K562 (cell line): Measurements from ENCODE around the gene RNF151. TPM values are rescaled to one million over a fixed set of nuclear protein-coding genes. Genes with fewer than 3 reads are reported as not detected.

Experiments used
- AFF4 ChIP-seq: sonication (generic); formaldehyde crosslinking; IDR thresholded peaks from 2 replicates; pipeline ENCODE4 v1.8.0; 2023; ENCODE audit warnings: mild to moderate bottlenecking, missing genetic modification reagents
- NCOA1 ChIP-seq: fragments of 450-650 bp; IDR thresholded peaks from 2 replicates; pipeline ENCODE4 v1.6.1; 2016; ENCODE audit warnings: low read depth
- NFATC3 ChIP-seq: fragments of 450-650 bp; IDR thresholded peaks from 2 replicates; pipeline ENCODE4 v1.6.1; 2017; ENCODE audit warnings: mild to moderate bottlenecking
- OTX1 ChIP-seq: fragments of 450-650 bp; formaldehyde crosslinking; IDR thresholded peaks from 2 replicates; pipeline ENCODE4 v1.4.0; 2022; ENCODE audit warnings: mild to moderate bottlenecking
- PBX2 ChIP-seq, 2 experiments: IDR thresholded peaks in 1 of 2; conservative IDR thresholded peaks in 1 of 2; 2 replicates each; pipeline ENCODE4 v1.6.1; 2016; ENCODE audit warnings: low read depth in 2 of 2, mild to moderate bottlenecking in 1 of 2, missing compliant biosample characterization in 1 of 2, missing genetic modification characterization in 1 of 2, moderate library complexity in 1 of 2
- PHF20 ChIP-seq: fragments of 450-650 bp; IDR thresholded peaks from 2 replicates; pipeline ENCODE4 v1.6.1; 2018; ENCODE audit not compliant: partially characterized antibody
- PTRF ChIP-seq: fragments of 450-650 bp; IDR thresholded peaks from 2 replicates; pipeline ENCODE4 v1.6.1; 2016; ENCODE audit warnings: mild to moderate bottlenecking, missing genetic modification characterization, missing compliant biosample characterization
- SNIP1 ChIP-seq: fragments of 450-650 bp; IDR thresholded peaks from 2 replicates; pipeline ENCODE4 v1.7.1; 2017; ENCODE audit warnings: low read depth, mild to moderate bottlenecking
- ZNF398 ChIP-seq: fragments of 250-450 bp; sonication (Bioruptor Pico); IDR thresholded peaks from 2 replicates; pipeline ENCODE4 v1.8.0; 2021; ENCODE audit warnings: moderate library complexity, mild to moderate bottlenecking, inconsistent platforms
- polyA plus RNA-seq, 8 experiments: library from polyadenylated mRNA; depleted of rRNA in 4 of 8; stranded (reverse) in 5 of 8; unstranded in 3 of 8; fragments of >200 nt; fragmentation: Nextera tagmentation in 2 of 8; fragmentation: Illumina TruSeq in 1 of 8; extraction: Ambion mirVana in 2 of 8; extraction: Trizol in 1 of 8; gene quantifications; 2 replicates each; pipeline versions ENCODE4 v1.2.1 to v1.2.3, GENCODE V29; 2011 to 2014; ENCODE audit warnings: inconsistent platforms in 1 of 8, missing spikeins in 1 of 8
- total RNA-seq, 7 experiments: library from RNA; depleted of rRNA in 6 of 7; stranded (reverse); fragments of >200 nt in 6 of 7; fragmentation: Illumina TruSeq in 2 of 7; extraction: Trizol in 2 of 7; gene quantifications; 2 replicates each; pipeline versions ENCODE4 v1.2.1 to v1.2.3, GENCODE V29; 2011 to 2021; ENCODE audit warnings: low replicate concordance in 1 of 7
- TF ChIP-seq, protein P1 (sequence below): fragments of 250-450 bp; sonication (Bioruptor Pico); IDR thresholded peaks from 2 replicates; pipeline ENCODE4 v1.5.0; 2021; ENCODE audit warnings: mild to moderate bottlenecking, moderate library complexity
- TF ChIP-seq, protein P2 (sequence below): IDR thresholded peaks from 2 replicates; pipeline ENCODE4 v1.6.1; 2011; ENCODE audit warnings: borderline replicate concordance, low read depth, mild to moderate bottlenecking, moderate library complexity, low read length; ENCODE audit not compliant: insufficient read depth, poor library complexity, severe bottlenecking

The RNF151 gene
- total and polyA plus RNA-seq, 9 of the 15 experiments (the other 6 are each of a cell fraction or from before 2014, with no cell fraction given), result not detected

GRCh38 chr16:1942810-1943726, 23.6 kb upstream of the RNF151 start, which contains the start of gene MSRB1 (continued):
- TF ChIP-seq, protein P1, sequence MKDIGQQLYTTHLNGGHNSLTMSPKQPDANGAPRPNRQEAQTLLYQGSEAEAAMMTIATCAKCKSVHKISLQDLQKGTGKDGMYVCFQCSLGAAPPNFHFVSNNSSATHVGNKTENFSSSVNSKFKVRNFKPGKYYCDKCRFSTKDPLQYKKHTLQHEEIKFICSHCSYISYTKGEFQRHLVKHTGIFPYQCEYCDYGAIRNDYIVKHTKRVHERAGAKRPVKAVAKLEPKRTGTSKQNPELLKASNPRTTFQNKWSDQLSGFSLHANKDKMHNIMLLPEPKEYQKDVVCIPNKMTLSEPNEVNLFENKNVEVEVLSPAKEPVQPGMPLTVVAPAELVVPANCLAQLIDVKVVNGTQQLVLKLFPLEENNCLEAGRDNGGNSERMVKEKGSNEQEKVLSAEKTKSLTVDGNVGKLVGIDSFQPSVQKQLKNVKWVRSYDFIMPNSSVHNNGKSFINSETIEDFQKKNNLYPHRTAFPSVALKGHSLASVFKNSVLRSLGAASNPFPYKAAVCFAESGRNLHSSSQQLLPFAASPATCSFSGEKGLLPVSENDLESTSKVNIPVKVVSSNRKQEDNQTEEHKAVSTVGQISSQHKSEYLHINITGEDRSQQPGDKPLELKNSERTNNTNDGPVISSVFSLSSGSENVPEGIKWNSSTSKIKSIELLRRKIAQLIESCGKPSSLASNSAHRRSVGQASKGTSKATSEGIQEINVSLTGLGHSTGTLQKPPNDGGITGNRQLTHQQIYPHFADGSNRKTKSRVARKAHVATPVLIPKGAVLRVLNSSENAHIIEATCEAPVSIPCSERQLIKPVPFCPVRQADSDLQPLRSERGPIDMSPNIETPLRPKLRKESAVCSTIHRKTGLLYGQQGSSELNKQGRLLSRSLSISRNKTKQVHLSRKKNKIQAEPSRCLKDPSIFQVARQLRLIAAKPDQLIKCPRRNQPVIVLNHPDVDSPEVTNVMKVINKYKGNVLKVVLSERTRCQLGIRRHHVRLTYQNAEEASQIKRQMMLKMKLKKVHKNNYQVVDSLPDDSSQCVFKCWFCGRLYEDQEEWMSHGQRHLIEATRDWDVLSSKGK (CRISPR knock-in tag), result no peak
- no peak for TF ChIP-seq PTRF (tag)
- TF ChIP-seq, protein P2, sequence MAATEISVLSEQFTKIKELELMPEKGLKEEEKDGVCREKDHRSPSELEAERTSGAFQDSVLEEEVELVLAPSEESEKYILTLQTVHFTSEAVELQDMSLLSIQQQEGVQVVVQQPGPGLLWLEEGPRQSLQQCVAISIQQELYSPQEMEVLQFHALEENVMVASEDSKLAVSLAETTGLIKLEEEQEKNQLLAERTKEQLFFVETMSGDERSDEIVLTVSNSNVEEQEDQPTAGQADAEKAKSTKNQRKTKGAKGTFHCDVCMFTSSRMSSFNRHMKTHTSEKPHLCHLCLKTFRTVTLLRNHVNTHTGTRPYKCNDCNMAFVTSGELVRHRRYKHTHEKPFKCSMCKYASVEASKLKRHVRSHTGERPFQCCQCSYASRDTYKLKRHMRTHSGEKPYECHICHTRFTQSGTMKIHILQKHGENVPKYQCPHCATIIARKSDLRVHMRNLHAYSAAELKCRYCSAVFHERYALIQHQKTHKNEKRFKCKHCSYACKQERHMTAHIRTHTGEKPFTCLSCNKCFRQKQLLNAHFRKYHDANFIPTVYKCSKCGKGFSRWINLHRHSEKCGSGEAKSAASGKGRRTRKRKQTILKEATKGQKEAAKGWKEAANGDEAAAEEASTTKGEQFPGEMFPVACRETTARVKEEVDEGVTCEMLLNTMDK, result no peak
- no peak for TF ChIP-seq NCOA1
- TF ChIP-seq ZNF398 (CRISPR knock-in tag), result no peak
- no peak for TF ChIP-seq AFF4 (CRISPR knock-in tag)
- no peak for TF ChIP-seq PBX2 (CRISPR knock-in tag; IDR thresholded peaks at IDR 0.05; ENCODE audit: low read depth)
- no peak for TF ChIP-seq PBX2 (tag; conservative IDR thresholded peaks at IDR 0.05; ENCODE audit: low read depth)
- no peak for TF ChIP-seq OTX1 (CRISPR knock-in tag)
- no peak for TF ChIP-seq SNIP1
- no peak for TF ChIP-seq NFATC3
- no peak for TF ChIP-seq PHF20
